Cerebellar nuclear complex (tissue), 1 donor: ENCODE results near the gene CARD8.
A peak's percentile ranks its signal among the peaks of the same experiment; 100 is the strongest.

Experiments
- DNase-seq, 2 experiments: peaks; one replicate each; lab custom pipeline; 2025; lab: John Stamatoyannopoulos, UW

Gene CARD8

DNA sequence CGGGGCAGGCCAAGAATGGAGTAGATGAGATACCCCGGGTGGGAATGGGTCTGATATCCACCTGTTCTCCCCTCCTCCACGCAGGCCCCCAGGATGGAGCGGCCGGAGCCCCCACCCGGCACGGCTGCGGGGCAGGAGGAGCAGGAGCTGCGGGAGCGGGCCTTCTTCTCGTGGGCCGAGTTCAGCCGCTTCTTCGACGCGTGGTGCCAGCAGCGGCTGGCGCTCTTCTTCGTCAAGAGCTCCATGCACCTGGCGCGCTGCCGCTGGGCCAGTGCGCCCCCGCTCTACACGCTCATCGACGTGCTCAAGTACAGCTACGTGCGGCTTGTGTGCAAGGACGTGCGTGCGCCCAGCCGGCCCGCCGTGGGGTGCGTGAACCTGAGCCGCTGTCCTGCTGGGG lies 84.0 kb downstream of the CARD8 start:
- DNase-seq, result no peak

DNA sequence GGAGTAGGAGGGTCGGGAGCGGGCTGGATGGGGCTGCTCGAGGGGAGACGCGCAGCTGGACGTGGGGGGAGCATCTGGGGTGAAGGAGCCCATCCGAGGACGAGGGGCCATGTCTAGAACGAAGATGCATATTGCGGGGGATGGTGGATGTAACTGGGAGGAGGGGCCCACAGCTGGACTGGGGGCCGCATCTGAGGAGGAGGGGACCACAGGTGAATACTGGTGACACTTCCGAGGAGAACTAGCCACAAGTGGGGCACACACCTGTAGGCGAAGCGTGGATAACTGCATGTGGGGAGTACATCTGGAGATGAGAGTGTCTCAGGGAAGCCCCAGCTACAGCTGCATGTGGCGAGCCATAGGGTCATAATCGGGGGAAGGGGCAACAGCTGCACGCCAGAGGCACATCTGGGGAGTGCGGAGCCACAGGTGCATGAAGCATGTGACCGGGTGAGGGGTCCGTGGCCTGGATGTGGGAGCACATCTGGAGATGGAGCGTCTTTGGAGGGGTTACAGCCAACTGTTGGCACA lies 84.8 kb downstream of the CARD8 start:
- no peak for DNase-seq

DNA sequence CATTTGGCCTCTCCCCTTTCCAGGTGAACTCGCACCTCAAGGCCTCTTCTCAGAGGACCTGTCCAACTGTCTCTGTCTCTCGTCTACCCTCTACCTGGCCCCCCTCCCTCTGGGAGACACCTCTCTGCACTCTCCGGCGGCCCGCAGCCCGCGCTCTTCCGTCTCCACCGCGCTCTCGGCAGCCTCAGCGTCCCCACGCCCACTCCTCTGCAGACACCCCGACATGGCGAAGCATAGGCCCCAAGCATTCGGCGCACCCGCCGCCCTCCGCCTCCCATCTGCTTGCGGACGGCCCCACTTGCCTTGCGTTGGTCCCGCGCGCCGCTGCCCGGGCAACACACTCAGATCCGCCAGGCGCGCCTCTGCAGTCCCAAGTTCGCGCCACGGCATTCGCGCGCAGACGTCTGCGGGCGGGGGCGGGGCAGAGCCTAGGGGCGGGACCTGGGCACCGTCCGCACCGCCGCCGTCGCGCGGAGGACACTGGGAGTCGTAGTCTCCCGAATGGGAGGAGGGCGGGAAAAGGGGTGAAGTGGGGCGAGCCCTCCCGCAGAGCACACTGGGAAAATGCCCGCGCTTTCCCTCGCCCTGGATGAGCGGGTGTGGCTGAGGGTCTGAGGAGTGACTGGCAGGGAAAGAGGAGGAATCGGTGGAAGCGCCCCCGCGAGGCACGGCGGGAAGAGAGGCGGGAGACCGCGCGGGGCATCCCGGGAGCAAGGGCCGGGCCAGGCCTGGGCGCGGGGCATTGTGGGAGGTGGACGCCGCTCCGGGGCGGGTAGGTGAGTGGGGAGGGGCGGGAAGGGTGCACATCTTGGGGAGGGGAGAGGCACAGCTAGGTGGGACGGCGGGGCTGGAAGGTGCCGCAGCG lies 85.5 kb downstream of the CARD8 start, which contains the start of the genes LIG1 and ZSWIM9:
TSS of gene LIG1 (minus strand) at position 406 of the 865 bp plus-strand sequence. CDS start 4,778 bp downstream, outside the sequence.
TSS of gene ZSWIM9 (plus strand) at position 742 of the 865 bp plus-strand sequence. CDS start 1,123 bp downstream, outside the sequence.
- DNase-seq, result peak; percentile 75 to 78

DNA sequence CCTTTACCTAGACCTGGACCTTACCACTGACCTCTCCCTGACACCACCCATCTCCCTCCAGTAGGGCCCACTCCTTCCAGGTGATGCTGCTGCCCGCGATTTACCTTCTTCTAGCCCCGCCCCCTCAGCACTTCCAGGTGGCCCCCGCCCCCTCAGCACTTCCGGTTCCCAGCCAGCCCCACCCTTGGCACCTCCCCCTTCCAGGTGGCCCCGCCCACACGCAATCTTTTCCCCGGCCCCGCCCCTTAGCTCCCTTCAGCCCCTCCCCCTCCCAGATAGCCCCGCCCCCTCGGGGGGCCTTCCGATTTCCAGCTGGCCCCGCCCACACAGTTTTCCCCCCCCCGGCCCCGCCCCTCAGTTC lies 86.2 kb downstream of the CARD8 start:
- no peak for DNase-seq

DNA sequence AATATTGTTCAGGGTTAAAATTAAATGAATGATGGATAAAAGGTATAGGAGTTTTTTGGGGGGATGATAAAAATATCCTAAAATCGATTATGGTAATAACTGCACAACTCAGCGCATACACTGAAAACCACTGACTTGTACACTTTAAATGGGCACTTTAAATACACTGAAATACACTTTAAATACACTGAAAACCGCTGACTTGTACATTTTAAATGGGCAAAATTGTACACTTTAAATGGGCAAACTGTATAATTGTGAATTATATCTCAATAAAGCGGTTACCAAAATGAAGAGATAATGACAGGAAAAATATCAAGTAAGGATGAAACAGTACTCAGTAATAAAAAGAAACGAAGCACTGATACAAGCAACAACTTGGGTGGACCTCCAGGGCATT lies 87.0 kb downstream of the CARD8 start:
- no peak for DNase-seq

DNA sequence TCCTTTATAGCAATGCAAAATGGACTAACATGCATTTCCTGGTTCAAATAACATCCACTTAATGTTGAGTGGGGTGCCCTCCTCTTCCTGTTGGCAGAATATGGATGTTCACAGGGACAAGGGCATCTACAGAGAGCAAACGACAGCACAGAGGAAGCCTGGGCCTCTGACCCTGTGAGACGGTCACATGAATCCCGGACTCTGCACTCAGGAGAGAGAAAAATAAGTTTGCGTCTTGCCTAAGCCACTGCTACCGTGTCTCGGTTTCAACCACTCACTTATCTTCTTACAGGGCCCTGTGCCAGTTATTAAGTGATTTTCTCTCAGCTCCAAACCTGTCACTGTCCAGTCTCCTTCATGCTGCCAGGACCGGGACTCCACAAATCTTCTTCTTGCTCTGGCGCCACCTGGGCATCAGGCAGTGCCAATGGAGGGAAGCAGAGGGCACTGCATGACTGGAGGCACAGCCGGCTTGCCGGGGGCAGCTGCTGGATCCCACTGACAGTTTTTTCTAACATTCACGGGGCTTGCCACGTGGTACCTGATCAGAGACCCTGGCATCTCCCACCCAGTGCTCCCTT lies 97.4 kb downstream of the CARD8 start:
- DNase-seq, result no peak
